Activated B cell treated with CpG ODN at 0.5 μM for 24 hours (primary cell): Measurements from ENCODE around the gene S1PR4. TPM values are rescaled to one million over a fixed set of nuclear protein-coding genes. Genes with fewer than 3 reads are reported as not detected.
"Not testable (repeated sequence)": the region's sequence is repeated elsewhere in the genome, so short reads cannot be mapped to it uniquely, and the experiment has no call there.

ENCODE experiments used
- ATAC-seq: fragments of 200-7000 bp; cut with Tn5 transposase; one replicate; pipeline ENCODE4 v1.10.0; 2021; ENCODE audit warnings: low read depth, mild to moderate bottlenecking, moderate library complexity
- CTCF ChIA-PET: fragments of 350-600 bp; sonication (Branson Sonifier 250); formaldehyde crosslinking; loops from one replicate; lab custom pipeline; 2021; ENCODE audit warnings: antibody characterized with exemption; lab: Charles Lee
- POLR2A ChIA-PET: fragments of 350-600 bp; sonication (Branson Sonifier 250); formaldehyde crosslinking; loops from one replicate; lab custom pipeline; 2021; ENCODE audit warnings: antibody characterized with exemption; lab: Charles Lee
- DNase-seq: peaks from one replicate; pipeline ENCODE4 v3.0.0; 2022
- H3K27ac Mint-ChIP-seq: one replicate; pipeline ENCODE4 v1.8.0; 2020; ENCODE audit warnings: mixed read lengths
- H3K27me3 Mint-ChIP-seq: one replicate; pipeline ENCODE4 v1.8.0; 2021; ENCODE audit warnings: mixed read lengths
- H3K36me3 Mint-ChIP-seq: one replicate; pipeline ENCODE4 v1.8.0; 2021; ENCODE audit warnings: low read depth, mixed read lengths
- H3K4me1 Mint-ChIP-seq: one replicate; pipeline ENCODE4 v1.8.0; 2021; ENCODE audit warnings: mixed read lengths
- H3K4me3 Mint-ChIP-seq: one replicate; pipeline ENCODE4 v1.8.0; 2020; ENCODE audit warnings: mild to moderate bottlenecking, mixed read lengths
- H3K9me3 Mint-ChIP-seq: one replicate; pipeline ENCODE4 v1.8.0; 2020; ENCODE audit warnings: mixed read lengths
- intact Hi-C: fragments of 100-400 bp; cut with micrococcal nuclease; formaldehyde crosslinking; loops from one replicate; pipeline ENCODE4 v1.15.1; 2024
- total RNA-seq: library from RNA; stranded (reverse); gene quantifications from 2 replicates; pipeline ENCODE4 v1.2.3, GENCODE V29; 2022
- TF ChIP-seq, protein P1 (sequence below): fragments of 200-600 bp; IDR thresholded peaks from one replicate; pipeline ENCODE4 v1.8.0; 2022; ENCODE audit warnings: antibody characterized with exemption, mild to moderate bottlenecking

S1PR4 gene
- total RNA-seq, 1 donor from 2014 or later: 29.7 TPM

DNA sequence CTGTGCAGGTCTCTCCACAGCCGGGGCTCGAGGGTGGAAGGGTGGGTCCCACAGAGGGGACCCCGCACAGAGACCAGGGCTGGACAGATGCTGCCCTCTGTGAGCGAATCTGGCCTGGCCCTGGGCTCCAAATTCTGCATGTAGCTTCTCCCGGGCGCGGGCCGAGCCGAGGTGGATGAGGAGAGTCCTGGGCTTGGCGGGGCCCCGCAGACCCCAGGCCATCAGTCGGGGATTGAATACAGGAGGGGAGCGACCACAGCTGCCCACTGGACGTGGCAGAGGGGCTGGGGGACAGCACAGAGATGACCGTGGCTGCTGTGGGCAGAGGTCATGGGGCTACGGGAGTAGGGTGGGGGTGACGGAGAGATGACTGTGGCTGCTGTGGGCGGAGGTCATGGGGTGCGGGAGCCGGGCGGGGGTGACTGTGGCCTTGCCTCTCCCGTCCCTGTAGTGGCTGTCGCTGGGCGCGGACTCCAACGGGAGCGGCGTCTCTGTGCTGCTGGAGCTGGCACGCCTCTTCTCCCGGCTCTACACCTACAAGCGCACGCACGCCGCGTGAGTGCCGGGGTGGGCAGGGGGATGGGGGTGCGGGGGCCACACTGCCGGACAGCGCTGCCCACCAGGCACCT lies 22.6 kb downstream of the S1PR4 start:
- Mint-ChIP-seq H3K27ac (no peak overlapping the region), H3K9me3 (no peaks in the 10 kb centered on the region), H3K4me3 (no peak overlapping the region), H3K4me1 (no peaks in the 10 kb centered on the region), H3K27me3 (no peaks in the 10 kb centered on the region), H3K36me3 (peaks cover 46% of the 10 kb centered on the region)
- TF ChIP-seq, protein P1, sequence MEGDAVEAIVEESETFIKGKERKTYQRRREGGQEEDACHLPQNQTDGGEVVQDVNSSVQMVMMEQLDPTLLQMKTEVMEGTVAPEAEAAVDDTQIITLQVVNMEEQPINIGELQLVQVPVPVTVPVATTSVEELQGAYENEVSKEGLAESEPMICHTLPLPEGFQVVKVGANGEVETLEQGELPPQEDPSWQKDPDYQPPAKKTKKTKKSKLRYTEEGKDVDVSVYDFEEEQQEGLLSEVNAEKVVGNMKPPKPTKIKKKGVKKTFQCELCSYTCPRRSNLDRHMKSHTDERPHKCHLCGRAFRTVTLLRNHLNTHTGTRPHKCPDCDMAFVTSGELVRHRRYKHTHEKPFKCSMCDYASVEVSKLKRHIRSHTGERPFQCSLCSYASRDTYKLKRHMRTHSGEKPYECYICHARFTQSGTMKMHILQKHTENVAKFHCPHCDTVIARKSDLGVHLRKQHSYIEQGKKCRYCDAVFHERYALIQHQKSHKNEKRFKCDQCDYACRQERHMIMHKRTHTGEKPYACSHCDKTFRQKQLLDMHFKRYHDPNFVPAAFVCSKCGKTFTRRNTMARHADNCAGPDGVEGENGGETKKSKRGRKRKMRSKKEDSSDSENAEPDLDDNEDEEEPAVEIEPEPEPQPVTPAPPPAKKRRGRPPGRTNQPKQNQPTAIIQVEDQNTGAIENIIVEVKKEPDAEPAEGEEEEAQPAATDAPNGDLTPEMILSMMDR: no peak
- DNase-seq: no peak
- no peak for ATAC-seq
- ChIA-PET CTCF (no interaction called here), POLR2A (no interaction called here)
- intact Hi-C loops: no loop called here

DNA sequence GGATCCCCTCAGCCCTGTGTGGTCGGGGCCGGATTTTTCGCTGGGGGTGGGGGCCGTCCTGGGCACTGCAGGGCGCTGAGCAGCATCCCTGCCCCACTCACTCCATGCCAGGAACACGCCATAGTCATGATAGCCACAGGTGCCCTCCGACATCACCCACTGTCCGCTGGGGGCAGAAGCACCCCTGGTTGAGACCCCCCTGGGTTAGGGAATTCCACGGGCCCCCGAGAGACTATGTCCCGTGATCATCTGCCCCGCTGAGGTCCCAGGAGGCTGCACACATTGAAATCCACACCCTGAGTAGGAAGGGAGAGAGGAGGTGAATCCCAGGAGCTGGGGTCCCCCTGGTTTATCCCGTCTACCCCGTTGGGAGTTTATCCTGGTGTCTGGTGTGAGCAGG lies 23.3 kb downstream of the S1PR4 start:
- Mint-ChIP-seq H3K4me3 (no peak overlapping the region), H3K27ac (no peak overlapping the region), H3K9me3 (no peaks in the 10 kb centered on the region), H3K36me3 (peaks cover 46% of the 10 kb centered on the region), H3K4me1 (no peaks in the 10 kb centered on the region), H3K27me3 (no peaks in the 10 kb centered on the region)
- intact Hi-C loops: no loop called here
- ATAC-seq (no peak), DNase-seq (no peak)
- ChIA-PET POLR2A (interaction anchor here (0.5 kb wide), 1 partner anchor 12 kb away, joined by 3 read pairs; no protein-coding TSS in a partner anchor), CTCF (no interaction called here)
- TF ChIP-seq, protein P1: no peak

DNA sequence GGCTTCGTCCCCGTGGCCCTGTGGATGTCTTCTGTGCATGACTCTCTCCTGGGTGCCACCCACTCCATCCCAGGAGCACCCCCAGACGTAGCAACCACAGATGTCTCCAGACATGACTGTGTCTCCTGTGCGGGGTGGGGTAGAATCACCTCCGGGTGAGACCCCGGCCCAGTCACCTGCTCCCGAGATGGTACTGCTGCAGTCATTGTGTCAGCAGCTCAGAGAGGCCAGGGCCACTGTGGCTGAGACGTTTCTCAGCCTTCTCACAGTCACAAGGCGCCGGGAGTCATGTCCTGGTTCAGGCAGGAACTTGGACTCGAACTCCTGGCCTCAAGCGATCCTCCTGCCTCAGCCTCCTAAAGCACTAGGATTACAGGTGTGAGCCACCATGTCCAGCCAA lies 23.8 kb downstream of the S1PR4 start:
- ATAC-seq: no peak
- DNase-seq: no peak
- Mint-ChIP-seq H3K4me3 (no peak overlapping the region), H3K9me3 (no peaks in the 10 kb centered on the region), H3K36me3 (peaks cover 45% of the 10 kb centered on the region), H3K4me1 (no peaks in the 10 kb centered on the region), H3K27ac (no peak overlapping the region), H3K27me3 (no peaks in the 10 kb centered on the region)
- TF ChIP-seq, protein P1: no peak
- ChIA-PET POLR2A (interaction anchor here (0.5 kb wide), 1 partner anchor 12 kb away, joined by 3 read pairs; no protein-coding TSS in a partner anchor), CTCF (no interaction called here)
- intact Hi-C loops: no loop called here

DNA sequence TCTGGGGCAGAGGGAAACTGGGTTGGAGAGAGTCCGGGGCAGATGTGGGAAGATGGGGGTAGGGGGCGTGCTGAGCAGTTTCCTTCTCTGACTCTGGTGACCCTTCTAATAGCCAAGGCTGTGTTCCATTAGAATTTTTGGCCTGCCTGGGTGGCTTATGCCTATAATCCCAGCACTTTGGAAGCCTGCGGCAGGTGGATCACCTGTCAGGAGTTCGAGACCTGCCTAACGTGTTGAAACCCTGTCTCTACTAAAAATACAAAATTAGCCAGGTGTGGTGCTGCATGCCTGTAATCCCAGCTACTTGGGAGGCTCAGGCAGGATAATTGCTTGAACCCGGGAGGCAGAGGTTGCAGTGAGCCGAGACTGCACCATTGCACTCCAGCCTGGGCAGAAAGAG lies 24.3 kb downstream of the S1PR4 start:
- POLR2A ChIA-PET, CTCF ChIA-PET, H3K9me3 Mint-ChIP-seq, H3K4me3 Mint-ChIP-seq, H3K27ac Mint-ChIP-seq, H3K27me3 Mint-ChIP-seq, H3K4me1 Mint-ChIP-seq, intact Hi-C loops, ATAC-seq, DNase-seq: not testable (repeated sequence)
- H3K36me3 Mint-ChIP-seq: peaks cover 48% of the 10 kb centered on the region

DNA sequence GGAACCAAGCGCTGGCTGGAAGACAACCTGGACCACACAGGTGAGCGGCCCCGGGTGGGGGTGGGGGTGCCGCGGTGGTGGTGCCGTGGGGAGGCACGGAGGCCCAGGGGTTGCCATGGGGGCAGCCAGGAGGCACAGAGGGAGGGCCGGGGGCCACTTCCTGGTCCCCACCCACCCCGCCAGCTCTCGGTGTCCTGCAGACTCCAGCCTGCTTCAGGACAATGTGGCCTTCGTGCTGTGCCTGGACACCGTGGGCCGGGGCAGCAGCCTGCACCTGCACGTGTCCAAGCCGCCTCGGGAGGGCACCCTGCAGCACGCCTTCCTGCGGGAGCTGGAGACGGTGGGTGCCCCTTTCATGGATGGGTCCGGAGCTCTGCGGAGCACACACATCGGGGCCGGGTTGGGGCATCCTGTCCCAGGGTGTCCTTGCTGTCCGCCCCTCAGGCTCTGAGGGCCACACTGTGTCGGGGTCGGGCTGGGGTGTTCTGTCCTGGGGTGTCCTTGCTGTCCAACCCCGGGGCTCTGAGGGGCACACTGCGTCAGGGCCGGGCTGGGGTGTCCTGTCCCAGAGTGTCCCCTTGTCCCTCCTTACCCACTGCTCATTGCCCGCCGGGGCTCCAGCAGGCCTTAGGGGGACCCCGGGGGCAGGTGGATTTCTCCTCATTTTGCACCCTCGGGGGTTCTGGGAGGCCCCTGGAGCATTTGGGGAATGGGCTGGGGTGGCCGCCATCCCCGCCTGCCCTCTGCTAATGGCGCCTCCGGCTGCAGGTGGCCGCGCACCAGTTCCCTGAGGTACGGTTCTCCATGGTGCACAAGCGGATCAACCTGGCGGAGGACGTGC lies 25.5 kb downstream of the S1PR4 start:
- POLR2A ChIA-PET: no interaction called here
- Mint-ChIP-seq H3K4me1 (no peaks in the 10 kb centered on the region), H3K27ac (no peak overlapping the region), H3K27me3 (no peaks in the 10 kb centered on the region), H3K4me3 (no peak overlapping the region), H3K36me3 (peaks cover 54% of the 10 kb centered on the region), H3K9me3 (no peaks in the 10 kb centered on the region)
- DNase-seq (no peak), ATAC-seq (no peak)
- TF ChIP-seq, protein P1: no peak
- CTCF ChIA-PET: no interaction called here
- intact Hi-C loops: no loop called here
